VCaP (cell line): ENCODE measurements around the gene KCNJ6.

Experiments used
- H3K27ac ChIP-seq: fragments of 450-650 bp; 2 replicates; pipeline ENCODE4 v1.5.1; 2017
- CTCF ChIP-seq: fragments of 450-650 bp; conservative IDR thresholded peaks from 2 replicates; pipeline ENCODE4 v1.5.1; 2017; ENCODE audit warnings: mild to moderate bottlenecking, moderate library complexity

Gene KCNJ6

GRCh38 chr21:37614351-37614875 is 301.8 kb downstream of the KCNJ6 start:
- TF ChIP-seq CTCF: no peak
- no peak overlapping the region for H3K27ac ChIP-seq

DNA sequence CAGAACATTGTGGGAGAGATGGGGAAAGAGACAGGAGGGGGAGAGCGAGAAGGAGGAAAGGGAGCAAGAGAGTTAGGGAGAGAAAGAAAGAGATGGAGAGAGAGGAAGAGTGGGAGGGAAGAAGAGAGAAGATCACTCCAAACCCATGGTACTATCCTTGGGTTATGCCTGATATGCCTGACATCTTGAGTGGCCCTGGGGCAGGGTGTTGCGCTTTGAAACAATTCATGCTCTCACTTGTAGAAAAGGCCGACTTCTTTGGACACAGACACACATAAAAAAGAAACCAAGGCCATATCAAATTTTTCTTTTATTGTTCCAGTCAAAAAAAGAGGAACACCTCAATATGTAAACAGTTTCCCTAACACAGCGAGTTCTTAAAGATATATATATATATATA is 309.2 kb downstream of the KCNJ6 start:
- H3K27ac ChIP-seq: no peak overlapping the region
- TF ChIP-seq CTCF: no peak

DNA sequence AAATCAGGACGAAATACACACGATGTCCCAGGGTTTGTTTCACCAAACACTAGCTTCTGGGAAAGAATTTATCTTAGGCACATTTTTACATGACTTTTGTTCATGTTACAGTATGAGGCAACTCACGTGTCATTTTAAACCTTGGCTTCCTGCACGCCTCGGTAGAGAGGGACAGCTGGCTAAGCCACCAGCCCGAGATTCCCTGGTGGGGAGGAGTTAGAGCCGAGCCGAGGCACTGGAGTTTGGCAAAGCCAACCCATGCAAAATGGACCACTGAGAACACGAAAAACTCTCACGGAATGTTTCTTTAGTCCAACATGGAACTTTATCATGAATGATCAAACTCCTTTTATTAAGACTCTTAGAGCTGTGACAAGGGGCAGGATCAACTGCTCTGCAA is 309.7 kb downstream of the KCNJ6 start:
- TF ChIP-seq CTCF: no peak
- no peak overlapping the region for H3K27ac ChIP-seq

DNA sequence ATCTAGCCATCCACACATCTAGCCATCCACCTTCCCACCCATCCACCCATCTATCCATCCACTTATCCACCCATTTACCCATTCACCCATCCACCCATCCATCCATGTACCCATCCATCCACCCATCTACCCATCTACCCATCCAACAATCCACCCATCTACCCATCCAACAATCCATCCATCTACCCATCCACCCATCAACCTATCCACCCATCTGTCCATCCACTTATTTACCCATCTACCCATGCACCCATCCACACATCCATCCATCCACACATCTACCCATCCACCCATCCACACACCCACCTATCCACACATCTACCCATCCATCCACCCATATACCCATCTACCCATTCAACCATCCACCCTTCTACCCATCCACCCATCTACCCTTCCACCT is 311.3 kb downstream of the KCNJ6 start:
- no peak overlapping the region for H3K27ac ChIP-seq
- no peak for TF ChIP-seq CTCF

GRCh38 chr21:37603129-37603528 is 313.1 kb downstream of the KCNJ6 start:
- TF ChIP-seq CTCF: no peak
- no peak overlapping the region for H3K27ac ChIP-seq

DNA sequence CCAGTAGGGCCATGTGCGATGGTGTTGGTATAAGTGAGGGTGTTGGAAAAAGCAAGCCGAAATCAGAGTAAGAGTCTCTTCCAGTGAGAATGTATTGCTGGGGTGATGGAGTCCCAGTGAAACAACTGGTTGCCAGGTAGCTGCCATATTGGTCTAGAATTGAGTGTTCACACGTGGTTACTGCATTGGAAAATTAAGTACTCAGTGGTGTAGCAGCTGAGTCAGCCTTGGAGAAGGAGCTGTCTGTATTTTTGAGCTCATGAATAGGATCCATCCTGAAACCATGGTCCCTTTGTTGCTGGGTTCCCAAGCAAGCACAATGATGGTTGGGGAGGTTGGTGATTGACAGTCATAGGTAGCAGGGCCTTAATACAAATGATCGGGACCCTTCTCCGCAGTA is 314.3 kb downstream of the KCNJ6 start:
- no peak overlapping the region for H3K27ac ChIP-seq
- no peak for TF ChIP-seq CTCF

DNA sequence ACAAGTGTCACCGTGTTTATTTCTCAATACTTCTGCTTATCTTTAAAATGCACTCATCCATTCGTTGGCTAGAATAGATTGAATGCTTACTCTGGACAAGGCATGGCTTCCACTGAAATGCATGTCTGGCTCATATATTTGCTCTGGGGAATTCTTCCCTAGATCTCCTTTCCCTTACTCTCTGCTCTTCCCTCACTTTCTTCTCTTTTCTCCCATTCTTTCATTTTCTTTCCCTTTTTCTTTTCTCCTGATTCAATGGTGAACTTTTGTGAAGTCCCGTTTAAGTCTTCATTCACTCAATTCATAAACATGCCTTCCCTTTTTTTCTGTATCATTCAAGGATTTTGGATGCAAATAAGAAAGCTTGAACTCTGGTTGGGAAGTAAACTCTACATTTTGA is 315.2 kb downstream of the KCNJ6 start:
- no peak overlapping the region for H3K27ac ChIP-seq
- no peak for TF ChIP-seq CTCF

- no peak overlapping the region for H3K27ac ChIP-seq
- no peak for TF ChIP-seq CTCF
Measured at GRCh38 chr21:37595944-37596343, 320.3 kb downstream of the KCNJ6 start.
